ENCODE data around the gene FOXQ1. TPM values are rescaled to one million over a fixed set of nuclear protein-coding genes. Genes with fewer than 3 reads are reported as not detected.
"Not testable (repeated sequence)": the region's sequence is repeated elsewhere in the genome, so short reads cannot be mapped to it uniquely, and the experiment has no call there.

Gene FOXQ1
- total RNA-seq, 2 donors from 2014 or later, result 20.3 to 38.6 TPM

DNA sequence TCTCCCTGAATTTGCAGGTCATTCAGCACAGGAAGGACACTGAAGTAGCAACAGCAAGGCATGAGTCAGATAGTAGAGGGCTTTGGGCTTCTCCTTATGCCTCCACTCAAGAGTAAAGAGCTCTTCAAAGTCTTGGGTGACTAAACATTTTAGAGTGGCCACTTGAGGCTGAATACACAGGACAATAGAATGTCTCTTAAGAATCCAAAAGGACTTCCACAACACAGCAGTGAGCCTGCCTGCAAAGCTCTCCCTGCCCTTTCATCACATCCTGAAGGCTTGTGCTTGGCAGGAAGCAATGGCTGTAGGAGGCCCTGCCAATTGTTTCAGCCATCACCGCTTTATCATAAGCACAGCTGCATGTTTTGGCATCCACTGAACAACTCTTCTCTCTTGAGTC lies 36.8 kb downstream of the FOXQ1 start:
- WGBS, result 33% methylated on average over 1 of the region's 1 CpG
- Histone ChIP-seq H3K4me3 (no peak overlapping the region), H3K4me1 (replicated peaks) (no peaks in the 10 kb centered on the region), H3K36me3 (no peaks in the 10 kb centered on the region), H3K27me3 (replicated peaks; ENCODE audit: insufficient read depth) (no peaks in the 10 kb centered on the region), H3K27ac (no peak overlapping the region), H3K9me3 (no peaks in the 10 kb centered on the region)
- TF ChIP-seq CTCF (IDR thresholded peaks at IDR 0.05), result no peak
- no peak for TF ChIP-seq POLR2AphosphoS5 (IDR thresholded peaks at IDR 0.05)
- TF ChIP-seq POLR2A (IDR thresholded peaks at IDR 0.05), result no peak
- no peak for DNase-seq (ENCODE audit: low spot score)
- intact Hi-C loops (cut with DNase I), result no loop called here

- H3K27ac ChIP-seq, result no peak overlapping the region
- no peak overlapping the region for H3K4me3 ChIP-seq
- no peak for DNase-seq (ENCODE audit: low spot score)
- WGBS, result 34% methylated on average over 1 of the region's 1 CpG
- intact Hi-C loops (cut with DNase I), result no loop called here
- H3K27me3 ChIP-seq (replicated peaks; ENCODE audit: insufficient read depth), result no peaks in the 10 kb centered on the region
- no peak for TF ChIP-seq POLR2A (IDR thresholded peaks at IDR 0.05)
- H3K9me3 ChIP-seq, result no peaks in the 10 kb centered on the region
- no peaks in the 10 kb centered on the region for H3K4me1 ChIP-seq (replicated peaks)
- H3K36me3 ChIP-seq, result no peaks in the 10 kb centered on the region
Measured at GRCh38 chr6:1349655-1350054, 37.8 kb downstream of the FOXQ1 start.

DNA sequence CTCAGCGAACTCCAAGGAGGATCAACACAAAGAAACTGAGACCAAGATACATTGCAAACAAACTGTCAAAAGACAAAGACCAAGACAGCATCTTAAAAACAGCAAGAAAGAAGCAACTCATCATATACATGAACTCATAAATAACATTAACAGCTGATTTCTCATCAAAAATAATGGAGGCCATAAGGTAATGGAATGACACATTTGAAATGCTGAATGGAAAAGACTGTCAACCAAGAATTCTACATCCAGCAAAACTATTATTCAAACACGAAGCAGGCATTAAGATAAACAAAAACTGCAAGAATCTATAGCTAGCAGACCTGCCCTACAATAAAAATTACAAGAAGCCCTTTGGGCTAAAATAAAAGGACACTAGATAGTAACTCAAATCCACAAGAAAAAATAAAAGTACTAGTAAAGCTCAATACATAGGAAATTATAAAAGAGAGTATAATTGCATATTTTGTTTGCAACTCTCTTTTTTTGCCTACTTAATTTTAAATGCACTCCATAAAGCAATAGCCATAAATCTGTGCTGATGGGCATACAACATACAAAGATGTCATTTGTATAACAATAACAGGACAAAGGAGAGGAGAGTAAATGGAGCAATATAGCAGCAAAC lies 39.6 kb downstream of the FOXQ1 start:
- Histone ChIP-seq H3K9me3 (no peaks in the 10 kb centered on the region), H3K27ac (no peak overlapping the region), H3K27me3 (replicated peaks; ENCODE audit: insufficient read depth) (no peaks in the 10 kb centered on the region), H3K36me3 (no peaks in the 10 kb centered on the region), H3K4me1 (replicated peaks) (no peaks in the 10 kb centered on the region), H3K4me3 (no peak overlapping the region)
- intact Hi-C loops (cut with DNase I), result no loop called here
- TF ChIP-seq POLR2AphosphoS5 (IDR thresholded peaks at IDR 0.05) (no peak), CTCF (IDR thresholded peaks at IDR 0.05) (no peak), POLR2A (IDR thresholded peaks at IDR 0.05) (no peak)
- 78% methylated on average over 2 of the region's 2 CpGs for WGBS
- DNase-seq (ENCODE audit: low spot score), result no peak

DNA sequence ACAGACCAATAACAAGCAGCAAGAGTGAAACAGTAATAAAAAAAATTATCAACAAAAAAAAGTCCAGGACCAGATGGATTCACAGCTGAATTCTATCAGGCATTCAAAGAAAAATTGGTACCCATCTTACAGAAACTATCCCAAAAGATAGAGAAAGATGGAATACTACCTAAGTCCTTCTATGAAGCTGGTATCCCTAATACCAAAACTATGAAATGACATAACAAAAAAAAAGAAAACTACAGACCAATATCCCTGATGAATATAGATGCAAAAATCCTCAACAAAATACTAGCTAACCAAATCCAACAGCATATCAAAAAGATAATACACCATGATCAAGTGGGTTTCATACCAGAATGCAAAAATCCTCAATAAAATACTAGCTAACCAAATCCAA lies 43.2 kb downstream of the FOXQ1 start:
- H3K4me1 ChIP-seq (replicated peaks); H3K9me3 ChIP-seq; H3K36me3 ChIP-seq; H3K27me3 ChIP-seq (replicated peaks; ENCODE audit: insufficient read depth); DNase-seq (ENCODE audit: low spot score); H3K4me3 ChIP-seq; intact Hi-C loops (cut with DNase I); H3K27ac ChIP-seq: not testable (repeated sequence)

GRCh38 chr6:1361717-1362116 lies 49.8 kb downstream of the FOXQ1 start:
- H3K36me3 ChIP-seq; H3K4me1 ChIP-seq (replicated peaks); H3K9me3 ChIP-seq; H3K27ac ChIP-seq; H3K27me3 ChIP-seq (replicated peaks; ENCODE audit: insufficient read depth); H3K4me3 ChIP-seq; DNase-seq (ENCODE audit: low spot score); intact Hi-C loops (cut with DNase I): not testable (repeated sequence)
- 85% methylated on average over 4 of the region's 4 CpGs for WGBS

- Histone ChIP-seq H3K9me3 (no peaks in the 10 kb centered on the region), H3K4me1 (replicated peaks) (no peaks in the 10 kb centered on the region), H3K4me3 (no peak overlapping the region), H3K27me3 (replicated peaks; ENCODE audit: insufficient read depth) (no peaks in the 10 kb centered on the region), H3K36me3 (no peaks in the 10 kb centered on the region), H3K27ac (no peak overlapping the region)
- DNase-seq (ENCODE audit: low spot score), result no peak
- TF ChIP-seq POLR2A (IDR thresholded peaks at IDR 0.05) (no peak), CTCF (IDR thresholded peaks at IDR 0.05) (no peak), POLR2AphosphoS5 (IDR thresholded peaks at IDR 0.05) (no peak)
- intact Hi-C loops (cut with DNase I), result no loop called here
- 95% methylated on average over 9 of the region's 9 CpGs for WGBS
Measured at GRCh38 chr6:1362643-1363042, 50.7 kb downstream of the FOXQ1 start.

Data from prostate gland (tissue), 2 donors.